Measurements from ENCODE around the gene CNTNAP2.

Gene CNTNAP2

DNA sequence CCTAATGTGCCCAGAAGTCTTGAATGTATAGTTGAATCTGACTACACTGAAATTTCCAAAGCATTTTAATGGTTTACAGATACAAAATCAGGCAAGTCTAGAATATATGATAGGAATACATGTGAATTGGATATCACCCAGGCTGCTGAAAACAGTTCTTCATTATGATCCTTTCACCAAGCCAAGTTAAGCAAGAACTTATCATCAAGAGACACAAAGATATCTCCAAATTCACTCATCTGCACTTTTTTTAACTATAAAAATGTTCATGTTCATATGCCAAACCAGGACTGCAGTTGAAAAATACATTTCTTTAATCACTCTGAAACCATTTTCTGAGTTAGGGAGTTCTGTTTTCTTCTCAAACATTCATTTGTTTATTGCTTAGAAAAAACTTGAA lies 2061.4 kb downstream of the CNTNAP2 start:
- TF ChIP-seq GATA2 (IDR thresholded peaks at IDR 0.05; ENCODE audit: low read depth, low read length), result no peak
- no peak for TF ChIP-seq GATA3 (IDR thresholded peaks at IDR 0.05; ENCODE audit: low read depth, low read length)

DNA sequence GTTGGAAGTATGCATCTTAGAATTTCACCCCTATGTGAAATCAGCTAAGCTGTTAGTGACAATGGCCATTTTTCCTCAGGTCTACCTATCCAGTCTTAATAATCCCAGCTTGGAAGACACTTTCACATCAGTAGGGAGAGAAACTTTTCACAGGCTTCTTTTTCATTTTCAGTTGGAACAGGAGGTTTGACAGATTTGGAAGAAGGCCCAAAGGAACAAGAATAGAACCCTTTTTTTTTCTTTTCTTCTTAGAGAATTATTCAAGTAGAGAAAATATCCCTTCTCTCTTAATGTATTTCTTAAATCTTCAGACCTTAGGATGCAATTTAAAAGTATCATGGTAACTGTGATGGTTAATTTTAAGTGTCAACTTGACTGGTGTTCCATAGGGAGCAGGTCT lies 2063.5 kb downstream of the CNTNAP2 start:
- TF ChIP-seq GATA3 (IDR thresholded peaks at IDR 0.05; ENCODE audit: low read depth, low read length), result no peak
- TF ChIP-seq GATA2 (IDR thresholded peaks at IDR 0.05; ENCODE audit: low read depth, low read length), result no peak

DNA sequence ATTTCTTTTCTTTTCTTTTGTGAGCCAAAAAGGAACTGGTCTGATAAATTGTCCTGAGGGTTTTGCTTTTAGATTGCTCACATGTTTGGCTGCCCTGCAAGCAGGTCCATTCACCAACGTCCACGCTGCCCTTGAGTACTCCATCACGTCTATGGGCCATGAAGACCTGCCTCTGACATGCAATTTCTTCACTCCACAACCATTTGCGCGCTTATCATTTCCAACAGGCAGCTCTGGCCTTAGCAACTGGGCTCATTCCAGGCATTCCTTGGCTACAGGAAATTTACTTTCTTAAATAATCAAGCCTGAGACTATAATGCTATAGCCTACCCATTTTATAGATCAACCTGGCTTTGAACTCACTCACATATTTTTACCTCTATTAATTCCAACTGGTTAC lies 2065.7 kb downstream of the CNTNAP2 start:
- no peak for TF ChIP-seq GATA3 (IDR thresholded peaks at IDR 0.05; ENCODE audit: low read depth, low read length)

DNA sequence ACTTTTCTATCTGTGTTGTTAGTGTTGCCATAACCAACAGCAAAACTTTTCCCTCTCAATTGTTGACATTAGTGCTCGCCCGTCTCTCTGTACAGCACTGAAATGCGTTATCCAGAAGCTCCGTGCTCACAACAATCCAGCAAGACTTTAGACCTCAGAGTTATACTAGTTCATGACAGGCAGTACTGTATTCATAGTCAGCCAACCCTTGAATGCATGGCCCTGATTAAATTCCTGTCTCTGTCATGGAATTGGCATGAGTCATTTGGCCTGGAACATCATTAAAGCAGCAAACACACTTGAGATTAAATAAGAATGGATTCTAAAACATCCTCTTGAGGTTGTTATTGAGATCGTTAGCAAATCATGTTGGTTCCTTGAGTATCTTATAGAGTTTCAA lies 2068.4 kb downstream of the CNTNAP2 start:
- no peak for TF ChIP-seq GATA2 (IDR thresholded peaks at IDR 0.05; ENCODE audit: low read depth, low read length)
- TF ChIP-seq GATA3 (IDR thresholded peaks at IDR 0.05; ENCODE audit: low read depth, low read length), result no peak

DNA sequence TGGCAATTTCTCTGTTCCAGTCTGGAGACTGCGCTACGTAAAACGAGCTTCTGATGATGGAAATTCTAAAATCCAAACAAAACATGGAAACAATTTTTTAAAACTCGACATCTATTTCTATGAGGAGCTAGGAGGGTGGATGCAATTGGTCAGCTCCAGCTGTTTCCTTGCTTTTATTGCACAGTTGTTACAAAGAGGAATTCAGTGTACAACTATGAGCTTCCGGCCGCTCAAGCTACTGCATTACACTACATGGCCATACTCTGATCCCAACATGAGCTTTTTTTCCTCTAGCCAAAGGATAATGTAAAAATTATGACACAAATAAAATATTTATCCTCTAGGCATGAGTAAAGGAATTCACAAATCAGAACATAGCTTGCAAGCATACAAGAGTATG lies 2070.9 kb downstream of the CNTNAP2 start:
- TF ChIP-seq GATA3 (IDR thresholded peaks at IDR 0.05; ENCODE audit: low read depth, low read length) (no peak), GATA2 (IDR thresholded peaks at IDR 0.05; ENCODE audit: low read depth, low read length) (no peak)

DNA sequence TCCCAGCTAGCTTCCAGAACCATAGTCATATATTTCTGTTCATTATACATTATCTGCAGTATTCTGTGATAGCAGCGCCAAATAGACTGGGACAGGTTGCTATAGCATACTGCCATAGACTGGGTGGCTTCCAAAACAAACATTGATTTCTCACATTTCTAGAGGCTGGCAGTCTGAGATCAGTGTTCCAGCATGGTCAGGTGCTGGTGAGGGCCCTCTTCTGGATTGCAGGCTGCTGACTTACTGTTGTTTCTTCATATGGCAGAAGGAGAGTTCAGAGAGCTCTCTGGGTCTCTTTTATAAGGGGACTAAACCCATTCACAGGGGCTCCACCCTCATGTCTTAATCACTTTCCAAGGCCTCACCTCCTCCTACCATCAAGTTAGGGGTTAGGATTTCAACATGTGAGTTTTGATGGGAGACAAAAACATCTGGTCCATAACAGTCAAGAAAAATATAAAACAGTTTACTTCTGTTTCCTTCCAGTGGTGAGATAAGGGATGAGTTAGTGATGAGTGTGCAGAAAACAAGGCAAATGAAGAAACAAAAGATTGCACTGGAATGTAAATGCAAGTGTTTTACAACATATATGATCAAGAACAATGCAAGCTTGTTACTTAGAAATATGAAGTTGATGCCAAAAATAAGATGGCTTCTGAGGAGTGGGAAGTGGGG lies 2074.9 kb downstream of the CNTNAP2 start:
- TF ChIP-seq GATA3 (IDR thresholded peaks at IDR 0.05; ENCODE audit: low read depth, low read length) (no peak), GATA2 (IDR thresholded peaks at IDR 0.05; ENCODE audit: low read depth, low read length) (no peak)

DNA sequence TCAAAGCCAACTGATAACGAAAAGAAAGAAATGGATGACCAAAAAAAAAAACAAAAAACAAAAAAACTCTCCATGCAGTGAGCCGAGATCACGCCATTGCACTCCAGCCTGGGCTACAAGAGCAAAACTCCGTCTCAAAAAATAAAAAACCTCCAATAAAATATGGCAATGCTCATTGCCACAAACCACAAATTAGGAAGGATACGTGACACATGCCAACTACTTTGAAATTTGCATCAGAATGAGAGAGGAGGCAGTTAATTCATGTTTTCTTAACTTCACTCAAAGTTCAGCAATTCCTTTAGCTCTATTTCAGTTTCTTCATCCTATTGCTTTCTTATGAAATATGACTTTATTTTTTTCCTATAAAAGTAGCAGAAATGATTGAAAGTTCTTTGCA lies 2075.9 kb downstream of the CNTNAP2 start:
- TF ChIP-seq GATA2 (IDR thresholded peaks at IDR 0.05; ENCODE audit: low read depth, low read length), result no peak
- no peak for TF ChIP-seq GATA3 (IDR thresholded peaks at IDR 0.05; ENCODE audit: low read depth, low read length)

DNA sequence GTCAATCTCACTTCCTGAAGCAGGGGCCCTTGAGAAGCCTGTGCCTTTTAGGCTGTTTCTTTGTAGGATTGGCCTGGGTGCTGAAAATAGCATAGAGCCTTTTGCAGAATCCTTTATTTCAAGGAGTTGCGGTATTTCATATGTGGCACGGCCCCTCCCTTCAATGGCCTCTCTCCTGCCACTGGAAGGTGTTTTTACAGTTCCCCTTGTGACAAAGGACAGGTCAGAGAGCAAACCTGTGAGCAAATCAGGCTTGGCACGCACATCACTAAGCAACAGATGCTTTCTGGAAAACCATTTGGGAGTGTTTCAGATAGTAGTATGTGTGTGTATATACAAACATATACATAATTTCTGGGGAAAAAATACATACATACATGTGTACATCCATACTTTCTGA lies 2085.4 kb downstream of the CNTNAP2 start:
- TF ChIP-seq GATA3 (IDR thresholded peaks at IDR 0.05; ENCODE audit: low read depth, low read length) (no peak), GATA2 (IDR thresholded peaks at IDR 0.05; ENCODE audit: low read depth, low read length) (no peak)

DNA sequence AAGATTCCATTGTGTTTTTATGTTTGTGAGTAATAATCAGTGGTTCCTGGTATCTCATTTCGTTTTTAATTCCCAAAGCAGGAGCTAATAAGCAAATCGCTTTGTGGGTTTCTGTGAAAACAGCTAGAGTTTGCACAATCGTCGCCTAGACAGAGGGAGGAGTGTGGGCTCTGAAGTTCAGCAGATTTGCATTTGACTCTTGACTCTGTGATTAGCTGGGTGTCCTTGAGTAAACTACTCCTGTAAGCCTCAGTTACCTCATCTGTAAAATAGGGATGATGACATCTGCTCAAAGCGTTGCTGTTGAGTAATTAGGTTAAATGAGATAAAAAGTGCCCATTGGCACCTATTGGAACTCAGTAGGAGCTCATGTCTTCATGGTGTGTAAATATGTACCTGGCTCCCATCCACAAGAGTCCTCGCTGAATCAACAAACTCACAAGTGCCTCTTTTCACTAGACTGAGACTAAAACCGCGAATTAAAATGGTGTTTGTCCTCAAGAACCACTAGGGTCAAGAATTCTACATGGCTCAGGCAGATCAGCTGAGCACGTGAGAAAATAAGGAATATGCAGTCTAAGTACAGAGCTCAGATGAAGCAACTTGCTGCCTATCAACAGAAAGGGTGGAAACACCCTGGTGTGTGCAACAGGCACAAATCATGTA lies 2088.2 kb downstream of the CNTNAP2 start:
- no peak for TF ChIP-seq GATA2 (IDR thresholded peaks at IDR 0.05; ENCODE audit: low read depth, low read length)
- TF ChIP-seq GATA3 (IDR thresholded peaks at IDR 0.05; ENCODE audit: low read depth, low read length), result no peak

DNA sequence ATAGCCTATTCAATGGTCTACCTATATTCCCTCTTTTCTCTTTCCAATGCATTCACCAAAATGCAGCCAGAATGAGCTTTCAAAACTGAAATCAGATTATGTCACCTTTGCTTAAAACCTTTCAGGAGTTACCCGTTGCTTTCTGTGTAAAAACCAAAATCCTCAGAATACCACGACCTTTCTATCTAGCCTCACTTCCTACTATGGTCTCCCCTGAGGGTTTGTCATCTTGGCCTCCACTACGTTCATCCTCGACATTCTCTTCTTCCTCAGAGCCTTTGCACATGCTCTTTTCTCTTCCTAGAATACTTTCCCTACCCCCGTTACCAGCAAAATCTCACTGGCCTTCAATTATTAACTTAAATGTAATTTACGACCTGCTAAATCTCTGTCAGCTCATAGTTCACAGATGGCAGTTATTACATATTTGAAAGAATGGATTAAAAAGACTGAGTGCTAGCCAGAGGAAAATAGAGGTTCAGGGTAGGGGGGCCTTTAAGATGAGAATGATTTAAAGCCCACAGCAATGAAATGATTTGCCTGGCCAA lies 2093.1 kb downstream of the CNTNAP2 start:
- TF ChIP-seq GATA3 (IDR thresholded peaks at IDR 0.05; ENCODE audit: low read depth, low read length) (no peak), GATA2 (IDR thresholded peaks at IDR 0.05; ENCODE audit: low read depth, low read length) (no peak)

DNA sequence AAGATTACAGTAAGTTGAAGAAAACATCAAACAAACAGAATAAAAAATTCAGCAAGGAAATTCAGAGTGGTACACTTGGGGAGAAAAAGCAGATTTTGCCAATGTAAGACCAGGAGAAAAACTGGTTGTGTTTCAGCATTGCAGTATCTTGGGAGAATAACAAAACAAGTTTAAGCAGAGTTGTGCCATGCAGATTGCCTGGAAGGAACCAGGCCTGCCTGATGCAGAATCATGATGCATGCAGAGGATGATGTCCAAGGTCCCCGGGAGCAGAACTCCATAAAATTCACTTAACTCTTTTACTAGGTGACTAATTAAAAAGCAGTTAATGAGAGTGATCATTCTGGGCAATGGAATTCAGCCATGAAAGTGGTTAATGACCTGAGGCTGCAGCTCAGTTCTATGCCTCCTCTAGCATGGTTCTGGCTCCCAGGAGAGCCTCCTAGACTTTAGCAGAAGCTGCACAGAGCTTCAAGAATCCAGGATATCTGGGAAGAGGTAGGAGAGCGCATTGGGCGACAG lies 2094.3 kb downstream of the CNTNAP2 start:
- no peak for TF ChIP-seq GATA2 (IDR thresholded peaks at IDR 0.05; ENCODE audit: low read depth, low read length)
- no peak for TF ChIP-seq GATA3 (IDR thresholded peaks at IDR 0.05; ENCODE audit: low read depth, low read length)

DNA sequence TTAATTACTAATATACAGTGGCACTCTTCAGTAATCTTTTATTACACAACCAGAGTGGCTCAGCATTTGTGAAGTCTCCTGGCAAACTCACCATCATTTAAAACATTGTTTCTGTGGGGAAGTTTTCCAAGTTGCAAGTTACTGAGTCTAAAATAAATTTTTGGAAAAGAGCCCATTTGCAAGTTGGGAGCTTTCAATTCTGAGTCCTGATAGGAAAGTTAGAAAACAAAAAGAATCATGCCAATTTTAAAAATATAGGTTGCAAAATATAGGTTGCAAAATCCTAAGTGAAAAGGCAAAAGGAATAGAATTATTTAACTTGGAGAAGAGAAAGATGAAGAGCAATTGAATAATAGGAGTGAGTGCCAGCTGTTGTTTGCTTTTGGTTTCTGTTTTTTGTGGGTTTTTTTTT lies 2095.1 kb downstream of the CNTNAP2 start:
- TF ChIP-seq GATA3 (IDR thresholded peaks at IDR 0.05; ENCODE audit: low read depth, low read length) (no peak), GATA2 (IDR thresholded peaks at IDR 0.05; ENCODE audit: low read depth, low read length) (no peak)

DNA sequence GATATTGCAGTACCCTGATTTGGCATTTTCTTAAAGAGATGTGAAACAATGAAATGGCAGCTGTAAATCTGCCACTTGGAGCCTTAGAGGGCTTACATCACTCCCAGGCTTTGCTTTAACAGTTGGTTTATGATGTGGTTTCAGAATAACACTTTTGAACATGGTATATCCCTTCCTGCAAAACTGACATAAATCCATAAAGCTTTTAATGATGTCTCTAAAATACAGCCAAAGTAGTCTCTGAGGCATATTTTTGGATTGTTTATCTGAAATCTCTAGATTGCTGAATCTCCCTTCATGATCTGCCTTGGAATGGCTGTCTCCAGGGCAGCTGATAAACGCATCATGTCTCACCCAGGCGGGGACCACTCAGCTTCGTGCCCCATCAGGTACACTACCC lies 2096.1 kb downstream of the CNTNAP2 start:
- TF ChIP-seq GATA3 (IDR thresholded peaks at IDR 0.05; ENCODE audit: low read depth, low read length), result no peak
- TF ChIP-seq GATA2 (IDR thresholded peaks at IDR 0.05; ENCODE audit: low read depth, low read length), result no peak

DNA sequence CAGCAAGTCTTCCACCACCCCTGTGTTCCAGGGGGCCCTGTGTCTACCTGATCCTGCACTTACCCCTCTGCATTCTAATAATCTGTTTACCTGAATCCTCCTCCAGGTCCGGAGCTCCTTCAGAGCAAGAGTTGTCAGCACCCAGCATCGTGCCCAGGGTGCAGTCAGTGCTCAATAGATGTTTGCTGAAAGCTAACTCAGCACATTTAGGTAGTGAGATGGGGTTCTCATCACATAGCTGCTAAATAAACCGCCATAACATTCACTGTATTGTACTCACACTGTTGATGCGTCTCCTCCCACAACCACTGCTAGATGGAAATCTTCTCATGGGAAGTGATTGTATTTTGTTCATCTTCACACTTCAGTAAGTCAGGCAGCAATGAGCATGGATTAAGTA lies 2097.5 kb downstream of the CNTNAP2 start:
- TF ChIP-seq GATA3 (IDR thresholded peaks at IDR 0.05; ENCODE audit: low read depth, low read length) (no peak), GATA2 (IDR thresholded peaks at IDR 0.05; ENCODE audit: low read depth, low read length) (no peak)

DNA sequence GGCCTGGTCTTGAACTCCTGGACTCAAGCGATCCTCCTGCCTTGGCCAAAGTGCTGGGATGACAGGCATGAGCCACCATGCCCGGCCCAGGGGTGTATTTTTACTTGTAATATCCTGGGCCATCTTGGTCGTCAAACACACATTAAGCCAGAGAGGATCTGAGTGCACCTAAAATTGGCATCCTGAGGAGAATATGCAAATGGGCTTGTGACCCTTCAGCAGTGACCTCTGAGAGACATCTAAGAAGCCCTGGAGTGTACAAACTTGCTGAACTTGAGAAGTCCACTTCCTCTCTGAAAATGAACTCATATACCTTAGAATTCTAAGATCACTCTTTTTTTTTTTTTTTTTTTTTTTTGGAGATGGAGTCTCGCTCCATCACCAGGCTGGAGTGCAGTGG lies 2102.0 kb downstream of the CNTNAP2 start:
- no peak for TF ChIP-seq GATA2 (IDR thresholded peaks at IDR 0.05; ENCODE audit: low read depth, low read length)
- no peak for TF ChIP-seq GATA3 (IDR thresholded peaks at IDR 0.05; ENCODE audit: low read depth, low read length)
